ENCODE results near the gene VAV2.

Gene VAV2

GRCh38 chr9:133970581-133971058, 21.5 kb downstream of the VAV2 start:
- Histone ChIP-seq H3K4me3 (ENCODE audit: low read length) (no peak overlapping the region), H3K4me1 (ENCODE audit: insufficient read depth, low read length) (peaks cover 17% of the 10 kb centered on the region), H3K9ac (ENCODE audit: low read depth, low read length) (no peak overlapping the region), H3K9me3 (ENCODE audit: insufficient read depth, low read depth, low read length) (no peaks in the 10 kb centered on the region), H3K36me3 (ENCODE audit: insufficient read depth, low read length) (no peaks in the 10 kb centered on the region), H3K27ac (ENCODE audit: low read depth, low read length) (no peak overlapping the region), H3K27me3 (ENCODE audit: insufficient read depth, low read length) (no peaks in the 10 kb centered on the region)
- 83% methylated on average over 6 of the region's 6 CpGs for WGBS

GRCh38 chr9:133969681-133970580, 22.2 kb downstream of the VAV2 start:
- no peak overlapping the region for H3K27ac ChIP-seq (ENCODE audit: low read depth, low read length)
- H3K4me1 ChIP-seq (ENCODE audit: insufficient read depth, low read length): peaks cover 17% of the 10 kb centered on the region

GRCh38 chr9:133968966-133969617, 23.0 kb downstream of the VAV2 start:
- H3K27ac ChIP-seq (ENCODE audit: low read depth, low read length): no peak overlapping the region
- H3K4me1 ChIP-seq (ENCODE audit: insufficient read depth, low read length): peaks cover 17% of the 10 kb centered on the region
- no peaks in the 10 kb centered on the region for H3K27me3 ChIP-seq (ENCODE audit: insufficient read depth, low read length)
- no peaks in the 10 kb centered on the region for H3K36me3 ChIP-seq (ENCODE audit: insufficient read depth, low read length)
- no peak overlapping the region for H3K4me3 ChIP-seq (ENCODE audit: low read length)
- no peaks in the 10 kb centered on the region for H3K9me3 ChIP-seq (ENCODE audit: insufficient read depth, low read depth, low read length)
- no peak overlapping the region for H3K9ac ChIP-seq (ENCODE audit: low read depth, low read length)
- 90% methylated on average over 22 of the region's 22 CpGs for WGBS

More at GRCh38 chr9:133969681-133970580, 22.2 kb downstream of the VAV2 start:
- H3K27me3 ChIP-seq (ENCODE audit: insufficient read depth, low read length): no peaks in the 10 kb centered on the region
- H3K36me3 ChIP-seq (ENCODE audit: insufficient read depth, low read length): no peaks in the 10 kb centered on the region
- WGBS: 87% methylated on average over 25 of the region's 25 CpGs
- no peak overlapping the region for H3K9ac ChIP-seq (ENCODE audit: low read depth, low read length)
- H3K4me3 ChIP-seq (ENCODE audit: low read length): no peak overlapping the region
- H3K9me3 ChIP-seq (ENCODE audit: insufficient read depth, low read depth, low read length): no peaks in the 10 kb centered on the region

- H3K4me1 ChIP-seq (ENCODE audit: insufficient read depth, low read length): peaks cover 17% of the 10 kb centered on the region
- no peaks in the 10 kb centered on the region for H3K27me3 ChIP-seq (ENCODE audit: insufficient read depth, low read length)
- no peak overlapping the region for H3K4me3 ChIP-seq (ENCODE audit: low read length)
- H3K36me3 ChIP-seq (ENCODE audit: insufficient read depth, low read length): no peaks in the 10 kb centered on the region
- no peaks in the 10 kb centered on the region for H3K9me3 ChIP-seq (ENCODE audit: insufficient read depth, low read depth, low read length)
- no peak overlapping the region for H3K27ac ChIP-seq (ENCODE audit: low read depth, low read length)
- H3K9ac ChIP-seq (ENCODE audit: low read depth, low read length): no peak overlapping the region
- WGBS: 90% methylated on average over 12 of the region's 12 CpGs
These were observed 23.7 kb downstream of the VAV2 start for GRCh38 chr9:133968428-133968827.

- 96% methylated on average over 5 of the region's 7 CpGs for WGBS
- Histone ChIP-seq H3K4me1 (ENCODE audit: insufficient read depth, low read length) (peaks cover 13% of the 10 kb centered on the region), H3K9me3 (ENCODE audit: insufficient read depth, low read depth, low read length) (no peaks in the 10 kb centered on the region), H3K36me3 (ENCODE audit: insufficient read depth, low read length) (no peaks in the 10 kb centered on the region), H3K27me3 (ENCODE audit: insufficient read depth, low read length) (no peaks in the 10 kb centered on the region), H3K27ac (ENCODE audit: low read depth, low read length) (no peak overlapping the region), H3K9ac (ENCODE audit: low read depth, low read length) (no peak overlapping the region), H3K4me3 (ENCODE audit: low read length) (no peak overlapping the region)
These were observed 24.9 kb downstream of the VAV2 start for GRCh38 chr9:133967024-133967741.

GRCh38 chr9:133964463-133964862, 27.7 kb downstream of the VAV2 start:
- no peaks in the 10 kb centered on the region for H3K9me3 ChIP-seq (ENCODE audit: insufficient read depth, low read depth, low read length)
- 88% methylated on average over 1 of the region's 2 CpGs for WGBS
- no peaks in the 10 kb centered on the region for H3K27me3 ChIP-seq (ENCODE audit: insufficient read depth, low read length)
- H3K4me1 ChIP-seq (ENCODE audit: insufficient read depth, low read length): 0 out of 2 replicates have a peak, but pooled peaks cover 10% of the 10 kb centered on the region
- no peaks in the 10 kb centered on the region for H3K36me3 ChIP-seq (ENCODE audit: insufficient read depth, low read length)
- H3K27ac ChIP-seq (ENCODE audit: low read depth, low read length): no peak overlapping the region
- no peak overlapping the region for H3K4me3 ChIP-seq (ENCODE audit: low read length)
- no peak overlapping the region for H3K9ac ChIP-seq (ENCODE audit: low read depth, low read length)

GRCh38 chr9:133963166-133963565, 29.0 kb downstream of the VAV2 start:
- H3K9me3 ChIP-seq (ENCODE audit: insufficient read depth, low read depth, low read length): no peaks in the 10 kb centered on the region
- H3K27ac ChIP-seq (ENCODE audit: low read depth, low read length): no peak overlapping the region
- H3K36me3 ChIP-seq (ENCODE audit: insufficient read depth, low read length): no peaks in the 10 kb centered on the region
- no peak overlapping the region for H3K9ac ChIP-seq (ENCODE audit: low read depth, low read length)
- WGBS: 92% methylated on average over 10 of the region's 10 CpGs
- H3K27me3 ChIP-seq (ENCODE audit: insufficient read depth, low read length): no peaks in the 10 kb centered on the region
- no peak overlapping the region for H3K4me3 ChIP-seq (ENCODE audit: low read length)
- peaks cover 20% of the 10 kb centered on the region; the same call in 1 of the 2 replicates for H3K4me1 ChIP-seq (ENCODE audit: insufficient read depth, low read length)

- WGBS: 91% methylated on average over 7 of the region's 7 CpGs
- no peak overlapping the region for H3K9ac ChIP-seq (ENCODE audit: low read depth, low read length)
- no peaks in the 10 kb centered on the region for H3K36me3 ChIP-seq (ENCODE audit: insufficient read depth, low read length)
- H3K9me3 ChIP-seq (ENCODE audit: insufficient read depth, low read depth, low read length): no peaks in the 10 kb centered on the region
- H3K4me3 ChIP-seq (ENCODE audit: low read length): no peak overlapping the region
- H3K27me3 ChIP-seq (ENCODE audit: insufficient read depth, low read length): no peaks in the 10 kb centered on the region
- peaks cover 23% of the 10 kb centered on the region for H3K4me1 ChIP-seq (ENCODE audit: insufficient read depth, low read length)
- H3K27ac ChIP-seq (ENCODE audit: low read depth, low read length): no peak overlapping the region
These were observed 29.8 kb downstream of the VAV2 start for GRCh38 chr9:133962341-133962740.

GRCh38 chr9:133961226-133962165, 30.6 kb downstream of the VAV2 start:
- 91% methylated on average over 18 of the region's 18 CpGs for WGBS
- H3K4me1 ChIP-seq (ENCODE audit: insufficient read depth, low read length): peaks cover 31% of the 10 kb centered on the region
- no peak overlapping the region for H3K4me3 ChIP-seq (ENCODE audit: low read length)

GRCh38 chr9:133960568-133961129, 31.5 kb downstream of the VAV2 start:
- no peak overlapping the region for H3K4me3 ChIP-seq (ENCODE audit: low read length)
- no peaks in the 10 kb centered on the region for H3K36me3 ChIP-seq (ENCODE audit: insufficient read depth, low read length)
- 91% methylated on average over 21 of the region's 21 CpGs for WGBS
- H3K27ac ChIP-seq (ENCODE audit: low read depth, low read length): no peak overlapping the region
- no peak overlapping the region for H3K9ac ChIP-seq (ENCODE audit: low read depth, low read length)
- H3K4me1 ChIP-seq (ENCODE audit: insufficient read depth, low read length): peaks cover 39% of the 10 kb centered on the region
- no peaks in the 10 kb centered on the region for H3K27me3 ChIP-seq (ENCODE audit: insufficient read depth, low read length)
- H3K9me3 ChIP-seq (ENCODE audit: insufficient read depth, low read depth, low read length): no peaks in the 10 kb centered on the region

More at GRCh38 chr9:133961226-133962165, 30.6 kb downstream of the VAV2 start:
- no peaks in the 10 kb centered on the region for H3K27me3 ChIP-seq (ENCODE audit: insufficient read depth, low read length)
- H3K36me3 ChIP-seq (ENCODE audit: insufficient read depth, low read length): no peaks in the 10 kb centered on the region
- H3K9me3 ChIP-seq (ENCODE audit: insufficient read depth, low read depth, low read length): no peaks in the 10 kb centered on the region
- H3K9ac ChIP-seq (ENCODE audit: low read depth, low read length): no peak overlapping the region
- no peak overlapping the region for H3K27ac ChIP-seq (ENCODE audit: low read depth, low read length)

Measured in HUES64 (cell line).